Lung microvascular endothelial cell (primary cell): ENCODE results near the gene TCF7L2. TPM values are rescaled to one million over a fixed set of nuclear protein-coding genes. Genes with fewer than 3 reads are reported as not detected.

Source experiments
- DNase-seq, 2 donors: peaks; one replicate each; pipeline versions ENCODE4 v3.0.0 to v3.0.0-alpha.2; 2010; ENCODE audit warnings: low read depth in 2 of 2
- total RNA-seq: library from RNA; depleted of rRNA; stranded (reverse); fragments of >200 nt; gene quantifications from 2 replicates; pipeline ENCODE4 v1.2.1, GENCODE V29; 2014

The TCF7L2 gene
- total RNA-seq, 1 donor from 2014 or later, result 1.8 TPM

GRCh38 chr10:112963835-112964234 is 13.8 kb downstream of the TCF7L2 start:
- peak; percentile 37 to 59 for DNase-seq

GRCh38 chr10:112964482-112964881 is 14.4 kb downstream of the TCF7L2 start:
- no peak for DNase-seq

- peak in 1 of 2 donors; percentile 80 for DNase-seq
Observed at GRCh38 chr10:112966194-112966855, 16.3 kb downstream of the TCF7L2 start.

- peak in 1 of 2 donors; percentile 54 for DNase-seq
Observed at GRCh38 chr10:112967200-112967599, 17.2 kb downstream of the TCF7L2 start.

GRCh38 chr10:112969131-112969530 is 19.1 kb downstream of the TCF7L2 start:
- DNase-seq, result no peak

- DNase-seq, result no peak
Observed at GRCh38 chr10:112969542-112969941, 19.5 kb downstream of the TCF7L2 start.

- no peak for DNase-seq
Observed at GRCh38 chr10:112970021-112970420, 20.0 kb downstream of the TCF7L2 start.

GRCh38 chr10:112972606-112973005 is 22.6 kb downstream of the TCF7L2 start:
- no peak for DNase-seq

GRCh38 chr10:112973046-112973445 is 23.0 kb downstream of the TCF7L2 start:
- DNase-seq, result no peak

- DNase-seq, result no peak
Observed at GRCh38 chr10:112973805-112974204, 23.8 kb downstream of the TCF7L2 start.

GRCh38 chr10:112977426-112977898 is 27.4 kb downstream of the TCF7L2 start:
- DNase-seq, result no peak

- DNase-seq, result no peak
Observed at GRCh38 chr10:112979927-112980326, 29.9 kb downstream of the TCF7L2 start.

GRCh38 chr10:112980937-112981336 is 30.9 kb downstream of the TCF7L2 start:
- no peak for DNase-seq

- DNase-seq, result no peak
Observed at GRCh38 chr10:112981553-112981952, 31.5 kb downstream of the TCF7L2 start.

- no peak for DNase-seq
Observed at GRCh38 chr10:112983444-112984056, 33.5 kb downstream of the TCF7L2 start.

GRCh38 chr10:112984756-112985155 is 34.7 kb downstream of the TCF7L2 start:
- no peak for DNase-seq

- peak in 1 of 2 donors; percentile 10 for DNase-seq
Observed at GRCh38 chr10:112985690-112986543, 35.9 kb downstream of the TCF7L2 start.

GRCh38 chr10:112986544-112987190 is 36.6 kb downstream of the TCF7L2 start:
- no peak for DNase-seq

GRCh38 chr10:112988839-112989406 is 38.9 kb downstream of the TCF7L2 start:
- DNase-seq, result peak; percentile 46 to 68

- no peak for DNase-seq
Observed at GRCh38 chr10:112989826-112990225, 39.8 kb downstream of the TCF7L2 start.

- DNase-seq, result no peak
Observed at GRCh38 chr10:112990271-112990670, 40.2 kb downstream of the TCF7L2 start.
